NCI-H82 (cell line): ENCODE results near the gene EOLA1.
A peak's percentile ranks its signal among the peaks of the same experiment; 100 is the strongest.
"Not testable (repeated sequence)": the region's sequence is repeated elsewhere in the genome, so short reads cannot be mapped to it uniquely, and the experiment has no call there.

Source experiments
- DNase-seq: peaks from one replicate; lab custom pipeline; 2025; lab: John Stamatoyannopoulos, UW

Gene EOLA1

GRCh38 chrX:149513825-149514428 lies 26.9 kb upstream of the EOLA1 start:
- no peak for DNase-seq

GRCh38 chrX:149515954-149516602 lies 24.7 kb upstream of the EOLA1 start:
- no peak for DNase-seq

GRCh38 chrX:149516604-149517003 lies 24.2 kb upstream of the EOLA1 start:
- DNase-seq = no peak

DNA sequence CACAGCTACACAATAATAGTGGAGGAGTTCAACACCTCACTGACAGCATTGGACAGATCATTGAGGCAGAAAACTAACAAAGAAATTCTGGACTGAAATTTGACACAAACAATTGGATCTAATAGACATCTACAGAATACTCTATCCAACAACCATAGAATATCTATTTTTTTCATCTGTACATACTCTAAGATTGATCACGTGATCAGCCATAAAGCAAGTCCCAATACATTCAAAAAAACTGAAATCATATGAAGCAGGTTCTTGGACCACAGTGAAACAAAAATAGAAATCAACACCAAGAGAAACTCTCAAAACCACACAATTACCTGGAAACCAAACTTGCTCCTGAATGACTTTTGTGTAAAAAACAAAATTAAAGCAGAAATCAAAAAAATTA lies 23.5 kb upstream of the EOLA1 start:
- no peak for DNase-seq

GRCh38 chrX:149518236-149518635 lies 22.6 kb upstream of the EOLA1 start:
- no peak for DNase-seq

- DNase-seq = not testable (repeated sequence)
These were observed 20.1 kb upstream of the EOLA1 start for GRCh38 chrX:149520636-149521277.

GRCh38 chrX:149521438-149521837 lies 19.4 kb upstream of the EOLA1 start:
- DNase-seq = peak; percentile 30

- no peak for DNase-seq
These were observed 17.9 kb upstream of the EOLA1 start for GRCh38 chrX:149522916-149523315.

GRCh38 chrX:149525389-149525788 lies 15.4 kb upstream of the EOLA1 start:
- DNase-seq = peak; percentile 19

DNA sequence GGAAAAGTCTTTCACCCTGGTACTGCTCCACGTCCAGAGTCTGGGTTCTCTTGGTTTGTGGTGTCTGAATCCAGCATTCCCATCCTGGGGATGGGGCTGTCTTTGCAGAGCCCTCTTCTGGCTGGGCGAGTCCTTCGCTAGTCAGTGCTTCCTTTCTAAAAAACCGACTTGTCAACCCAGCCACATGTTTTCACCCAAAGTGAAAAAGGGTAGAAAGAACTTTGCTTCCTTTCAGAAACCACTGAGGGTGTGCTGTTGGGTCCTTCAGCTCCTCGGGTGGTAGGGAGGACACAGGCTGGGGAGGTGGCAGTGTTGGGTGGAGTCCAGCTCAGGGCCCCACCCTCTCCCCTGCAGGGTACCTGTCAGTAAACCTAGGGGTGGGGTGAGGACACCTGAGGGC lies 14.9 kb upstream of the EOLA1 start:
- DNase-seq = not testable (repeated sequence)

GRCh38 chrX:149526318-149527033 lies 14.3 kb upstream of the EOLA1 start:
- DNase-seq = not testable (repeated sequence)

DNA sequence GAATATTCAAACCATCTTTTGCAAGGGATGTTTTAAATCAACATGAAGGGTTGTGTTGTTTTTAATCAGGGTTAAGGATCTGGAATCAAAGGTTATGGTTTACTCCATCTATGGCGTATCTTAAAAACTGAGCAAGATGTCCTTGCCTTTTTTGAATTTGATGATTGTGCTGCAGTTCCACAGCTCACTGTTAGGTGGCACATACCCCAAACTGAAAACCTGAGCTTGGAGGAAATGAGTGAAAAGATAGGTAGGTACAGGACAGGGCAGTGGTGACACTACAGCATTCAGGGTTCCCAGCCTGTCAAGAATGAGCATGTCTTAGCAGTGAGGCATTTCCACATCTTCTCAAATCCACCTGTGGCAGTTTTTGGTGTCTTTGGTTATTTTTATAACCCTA lies 13.1 kb upstream of the EOLA1 start:
- DNase-seq = peak; percentile 34

GRCh38 chrX:149528381-149528780 lies 12.4 kb upstream of the EOLA1 start:
- DNase-seq = no peak

DNA sequence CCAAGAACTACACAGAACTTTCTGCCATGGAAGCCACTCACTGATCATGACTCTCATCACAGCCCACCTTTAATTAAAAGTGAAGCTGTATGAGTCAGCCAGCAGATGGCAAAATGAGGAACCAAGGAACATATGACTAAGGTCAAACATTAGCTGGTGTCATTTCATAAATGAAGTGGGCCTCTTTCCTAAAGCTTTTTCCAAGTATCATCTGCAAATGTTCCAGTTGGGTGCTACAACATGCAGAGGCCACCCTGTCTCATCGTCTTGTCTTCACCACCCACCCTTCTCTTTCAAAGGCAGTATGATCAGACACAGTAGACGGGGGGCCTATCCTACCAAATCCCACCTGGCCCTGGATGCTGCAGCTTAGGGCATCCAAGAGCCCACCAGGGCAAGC lies 9.2 kb upstream of the EOLA1 start:
- no peak for DNase-seq

DNA sequence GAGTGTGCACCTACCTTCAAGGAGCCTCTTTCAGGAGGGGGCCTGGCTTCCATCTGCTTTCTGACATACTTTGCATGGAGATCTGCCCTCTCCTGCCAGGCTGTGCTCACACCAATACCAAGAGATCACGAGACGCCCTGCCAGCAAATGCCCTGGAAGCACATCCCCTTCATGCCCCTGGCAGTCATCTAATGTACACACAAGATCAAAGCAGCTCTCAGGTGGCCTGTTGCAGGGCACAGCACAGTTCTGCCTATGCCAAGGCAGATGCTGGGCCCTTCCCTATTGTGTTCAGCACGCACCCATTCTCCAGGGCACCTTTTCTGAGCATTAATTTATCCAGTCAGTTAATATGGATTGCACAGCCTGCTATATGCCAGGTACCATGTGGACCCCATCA lies 7.9 kb upstream of the EOLA1 start:
- not testable (repeated sequence) for DNase-seq

DNA sequence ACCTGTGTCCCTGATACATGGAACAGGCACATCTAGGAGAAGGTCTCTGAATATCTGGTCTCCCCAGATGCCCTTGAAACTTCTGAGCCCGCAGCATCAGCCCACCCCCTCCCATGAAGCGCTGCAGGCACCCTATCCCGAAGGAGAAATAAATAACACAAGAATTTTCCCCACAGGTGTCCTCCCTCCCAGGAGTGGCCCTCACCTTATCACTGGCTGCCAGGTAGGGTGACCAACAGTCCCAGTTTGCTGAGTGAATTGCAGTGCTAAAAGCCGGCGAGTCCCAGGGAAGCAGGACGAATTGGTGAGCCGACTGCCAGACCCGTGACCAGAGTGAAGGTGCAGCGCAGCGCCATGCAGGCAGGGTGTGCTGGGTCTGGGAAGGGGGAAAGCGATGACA lies 6.8 kb upstream of the EOLA1 start:
- not testable (repeated sequence) for DNase-seq

GRCh38 chrX:149534926-149535602 lies 5.7 kb upstream of the EOLA1 start:
- DNase-seq = not testable (repeated sequence)

GRCh38 chrX:149537474-149537873 lies 3.3 kb upstream of the EOLA1 start:
- not testable (repeated sequence) for DNase-seq

DNA sequence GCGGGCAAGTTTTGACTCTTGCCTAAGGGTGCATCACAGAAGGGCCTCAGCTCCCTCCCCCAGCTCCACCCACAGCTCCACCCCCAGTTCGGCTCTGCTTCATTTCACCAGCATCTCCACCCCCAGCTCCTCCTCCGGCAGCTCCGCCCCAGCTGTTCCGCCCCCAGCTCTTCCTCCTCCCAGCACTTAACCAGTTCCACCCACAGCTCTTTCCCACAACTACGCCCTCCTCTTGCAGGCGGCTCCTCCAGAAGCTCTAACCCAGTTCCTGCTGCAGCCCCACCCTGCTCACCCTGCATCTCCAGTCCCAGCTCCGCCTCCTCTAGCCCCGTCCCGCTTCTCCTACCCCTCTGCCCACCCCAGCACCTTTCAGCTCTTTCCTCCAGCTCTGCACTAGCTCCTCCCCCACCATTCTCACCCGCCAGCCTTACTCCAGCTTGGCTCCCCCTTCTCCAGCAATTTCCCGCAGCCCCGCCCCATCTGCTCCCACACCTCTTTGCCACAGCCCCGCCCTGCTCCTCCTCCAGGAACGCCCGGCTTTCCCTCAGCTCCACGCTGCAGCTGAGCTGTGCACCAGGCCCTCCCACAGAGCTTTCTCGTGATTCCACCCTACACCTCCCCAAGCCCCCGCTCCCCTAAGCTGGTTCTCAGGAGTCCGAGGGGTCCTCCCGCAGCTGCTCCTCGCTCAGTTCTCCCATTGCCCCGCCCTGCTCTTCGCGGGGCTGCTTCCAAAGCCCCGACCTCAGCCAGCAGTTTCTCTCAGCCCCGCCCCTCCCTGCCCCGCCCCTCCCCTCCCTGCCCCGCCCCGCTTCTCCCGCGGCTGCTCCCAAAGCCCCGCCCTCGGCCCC lies 1.3 kb upstream of the EOLA1 start:
- peak; percentile 95 for DNase-seq

GRCh38 chrX:149540131-149540620 lies 636 bp upstream of the EOLA1 start:
- DNase-seq = peak; percentile 98

DNA sequence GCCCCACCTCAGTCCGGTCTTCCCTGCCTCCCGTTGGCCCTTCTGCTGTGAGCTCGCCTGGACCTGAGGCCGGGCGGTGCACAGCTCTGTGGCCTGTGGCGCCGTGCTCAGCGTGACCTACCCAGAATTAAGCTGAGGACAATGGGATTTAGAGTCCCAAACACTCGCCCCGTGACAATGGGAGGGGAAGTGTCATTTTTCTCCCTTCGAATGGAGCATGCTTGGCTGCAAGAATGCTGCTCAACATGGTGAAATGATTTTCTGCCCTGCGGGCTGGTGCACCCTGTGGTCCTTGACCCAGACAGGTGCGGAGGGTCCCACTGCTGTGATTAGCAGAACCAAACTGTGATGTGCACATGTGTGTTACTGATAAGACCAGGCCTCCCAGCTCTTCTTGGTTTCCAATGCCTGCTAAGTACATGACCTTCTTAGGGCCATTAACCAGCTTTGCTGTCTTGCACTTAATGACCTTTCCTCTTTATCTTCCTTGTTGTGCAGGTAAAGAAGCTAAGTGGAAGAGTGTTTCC lies 772 bp downstream of the EOLA1 start:
- peak; percentile 46 for DNase-seq
